Endothelial cell of umbilical vein (primary cell): ENCODE measurements around the gene CNKSR3. TPM values are rescaled to one million over a fixed set of nuclear protein-coding genes. Genes with fewer than 3 reads are reported as not detected.

ENCODE experiments used
- BruUV-seq: library from RNA; stranded (reverse); fragments of 400-500 nt; replicated peaks from 2 replicates; lab custom pipeline; 2021; lab: Mats Ljungman, UMichigan
- CTCF ChIA-PET: fragments of 300-600, 350-600 bp; sonication (Branson Sonifier 250); formaldehyde crosslinking; loops from one replicate; lab custom pipeline; 2021; ENCODE audit warnings: antibody characterized with exemption, inconsistent platforms; lab: Charles Lee
- POLR2A ChIA-PET: fragments of 300-600, 350-600 bp; sonication (Branson Sonifier 250); formaldehyde crosslinking; loops from one replicate; lab custom pipeline; 2021; ENCODE audit warnings: antibody characterized with exemption, inconsistent platforms; lab: Charles Lee
- DNase-seq: peaks from one replicate; pipeline ENCODE4 v3.0.0-alpha.2; 2011; ENCODE audit warnings: low read depth, low spot score
- FAIRE-seq: peaks from 2 replicates; lab custom pipeline; 2011; peaks lifted over from hg19 to GRCh38; lab: Jason Lieb, UNC
- H2AFZ ChIP-seq: 2 replicates; pipeline ENCODE4 v1.6.0; 2012; ENCODE audit warnings: low read depth, low read length, control low read depth, inconsistent platforms
- H3K27ac ChIP-seq: 2 replicates; pipeline ENCODE4 v1.5.1; 2011; ENCODE audit warnings: low read depth, mild to moderate bottlenecking, control low read depth, low read length, moderate library complexity; ENCODE audit not compliant: insufficient read depth
- H3K27me3 ChIP-seq, 2 experiments: 2 replicates each; pipeline versions ENCODE4 v1.6.0 to v1.6.1; 2011; ENCODE audit warnings: low read length in 2 of 2, mixed read lengths in 1 of 2; ENCODE audit not compliant: control insufficient read depth in 2 of 2, insufficient read depth in 2 of 2
- H3K36me3 ChIP-seq, 2 experiments: 2 replicates in 1 of 2; 3 replicates in 1 of 2; pipeline ENCODE4 v1.5.1; 2011; ENCODE audit warnings: low read length in 2 of 2, mild to moderate bottlenecking in 1 of 2, moderate library complexity in 1 of 2; ENCODE audit not compliant: control insufficient read depth in 2 of 2, insufficient read depth in 2 of 2; ENCODE audit errors: extremely low read depth in 1 of 2
- H3K4me1 ChIP-seq: 3 replicates; pipeline ENCODE4 v1.5.1; 2011; ENCODE audit warnings: mild to moderate bottlenecking, low read length; ENCODE audit not compliant: control insufficient read depth, insufficient read depth; ENCODE audit errors: extremely low read depth
- H3K4me2 ChIP-seq: 2 replicates; pipeline ENCODE4 v1.6.1; 2011; ENCODE audit warnings: low read length, control low read depth, mixed read lengths; ENCODE audit not compliant: insufficient read depth
- H3K4me3 ChIP-seq, 3 experiments: fragments of 200-600 bp in 1 of 3; sonication (generic), shearing (Covaris generic) in 1 of 3; replicated peaks in 1 of 3; 2 replicates each; pipeline ENCODE4 v1.5.1; 2011 to 2016; ENCODE audit warnings: control low read depth in 3 of 3, low read length in 3 of 3, mild to moderate bottlenecking in 2 of 3, inconsistent platforms in 1 of 3, low read depth in 1 of 3, moderate library complexity in 1 of 3; ENCODE audit not compliant: insufficient read depth in 1 of 3
- H3K79me2 ChIP-seq: 2 replicates; pipeline ENCODE4 v1.6.0; 2012; ENCODE audit warnings: low read length, inconsistent platforms; ENCODE audit not compliant: control insufficient read depth, insufficient read depth
- H3K9ac ChIP-seq: replicated peaks from 2 replicates; pipeline ENCODE3; 2011; ENCODE audit warnings: low read length, control low read depth; ENCODE audit not compliant: insufficient read depth; ENCODE audit errors: extremely low read depth
- H3K9me1 ChIP-seq: replicated peaks from 3 replicates; pipeline ENCODE4 v1.6.0; 2011; ENCODE audit warnings: mild to moderate bottlenecking, low read length; ENCODE audit not compliant: control insufficient read depth, insufficient read depth; ENCODE audit errors: extremely low read depth
- H3K9me3 ChIP-seq: replicated peaks from 2 replicates; pipeline ENCODE4 v1.5.1; 2012; ENCODE audit warnings: low read length, inconsistent platforms; ENCODE audit not compliant: control insufficient read depth, insufficient read depth
- H4K20me1 ChIP-seq: replicated peaks from 2 replicates; pipeline ENCODE3; 2011; ENCODE audit warnings: mild to moderate bottlenecking, low read length; ENCODE audit not compliant: control insufficient read depth, insufficient read depth; ENCODE audit errors: extremely low read depth
- EZH2 ChIP-seq: IDR thresholded peaks from 2 replicates; pipeline ENCODE4 v1.6.1; 2012; ENCODE audit warnings: borderline replicate concordance, low read depth, mild to moderate bottlenecking, moderate library complexity, low read length, inconsistent platforms; ENCODE audit not compliant: severe bottlenecking
- FOS ChIP-seq: IDR thresholded peaks from 2 replicates; pipeline ENCODE4 v1.6.1; 2011; ENCODE audit warnings: mild to moderate bottlenecking, low read length, moderate library complexity, borderline replicate concordance; ENCODE audit not compliant: insufficient read depth
- GATA2 ChIP-seq: IDR thresholded peaks from 2 replicates; pipeline ENCODE4 v1.7.0; 2011; ENCODE audit warnings: low read depth, mild to moderate bottlenecking, moderate library complexity, mixed read lengths, low read length; ENCODE audit not compliant: insufficient read length, insufficient read depth
- JUN ChIP-seq: IDR thresholded peaks from 2 replicates; pipeline ENCODE4 v1.6.1; 2011; ENCODE audit warnings: borderline replicate concordance, low read depth; ENCODE audit not compliant: insufficient read length, insufficient read depth
- MYC ChIP-seq: IDR thresholded peaks from one replicate; pipeline ENCODE4 v1.6.1; 2011; ENCODE audit warnings: mild to moderate bottlenecking, low read depth, low read length
- POLR2A ChIP-seq: IDR thresholded peaks from 2 replicates; pipeline ENCODE4 v1.6.1; 2012; ENCODE audit warnings: low read depth, mild to moderate bottlenecking, control low read depth, low read length
- POLR2AphosphoS5 ChIP-seq: IDR thresholded peaks from 2 replicates; pipeline ENCODE4 v1.6.1; 2012; ENCODE audit warnings: low read depth, mild to moderate bottlenecking, control low read depth, low read length, moderate library complexity; ENCODE audit not compliant: insufficient read depth
- dilution Hi-C: fragments of 300-500 bp; cut with MboI; formaldehyde crosslinking; loops from one replicate; pipeline ENCODE4 v1.15.0; 2019; ENCODE audit warnings: low sequenced_read_pairs; ENCODE audit not compliant: extremely low pct_ligation_motif_present
- intact Hi-C: fragments of 100-400 bp; cut with micrococcal nuclease; formaldehyde crosslinking; loops from one replicate; pipeline ENCODE4 v1.10.0; 2022
- polyA plus RNA-seq, 4 experiments: library from polyadenylated mRNA; depleted of rRNA in 3 of 4; stranded (reverse) in 3 of 4; unstranded in 1 of 4; fragments of >200 nt; gene quantifications; 2 replicates each; pipeline versions ENCODE4 v1.2.1 to v1.2.3, GENCODE V29; 2011 to 2012; ENCODE audit warnings: missing spikeins in 1 of 4
- total RNA-seq: library from RNA; stranded (reverse); gene quantifications from 2 replicates; pipeline ENCODE4 v1.2.3, GENCODE V29; 2021
- TF ChIP-seq, protein P1 (sequence below): IDR thresholded peaks from 2 replicates; pipeline ENCODE4 v1.6.1; 2011; ENCODE audit not compliant: insufficient read depth, insufficient read length
- TF ChIP-seq, protein P2 (sequence below), 2 donors: IDR thresholded peaks; 1 replicate in 1 of 2; 2 replicates in 1 of 2; pipeline ENCODE4 v1.5.1; 2011; ENCODE audit warnings: low read length in 2 of 2, mild to moderate bottlenecking in 2 of 2, moderate library complexity in 2 of 2, control low read depth in 1 of 2, inconsistent platforms in 1 of 2, low read depth in 1 of 2; ENCODE audit not compliant: insufficient read depth in 1 of 2; ENCODE audit errors: extremely low read depth in 1 of 2

Gene CNKSR3
- total and polyA plus RNA-seq, 2 donors (not counting 3 experiments of a cell fraction or from before 2014, with no cell fraction given): 2.3 to 15.6 TPM

DNA sequence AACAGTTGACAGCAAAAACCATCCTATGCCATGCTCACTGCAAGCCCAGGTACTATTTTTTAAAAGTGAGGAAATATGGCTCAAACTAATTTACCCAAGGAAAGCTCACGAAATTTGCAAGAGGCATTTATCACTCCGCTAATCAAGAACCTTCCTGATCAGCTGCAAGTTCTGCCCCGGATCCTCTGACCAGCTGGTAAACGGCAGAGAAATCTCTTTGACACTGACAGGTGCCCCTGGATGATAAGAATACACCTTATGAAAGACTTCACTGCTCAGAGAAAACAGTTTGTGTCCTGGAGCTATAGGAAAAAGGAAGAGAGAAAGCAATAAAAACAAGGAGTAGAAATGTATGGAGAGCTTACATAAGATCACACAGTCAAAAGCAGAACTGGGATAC lies 6.4 kb downstream of the CNKSR3 start:
- H3K4me1 ChIP-seq: peaks cover 27% of the 10 kb centered on the region
- intact Hi-C loops (no loop called here), dilution Hi-C loops (no loop called here)
- H3K9me3 ChIP-seq: no peaks in the 10 kb centered on the region
- POLR2A ChIA-PET: no interaction called here
- no peak overlapping the region for H3K4me3 ChIP-seq
- no peak overlapping the region for H3K4me2 ChIP-seq
- CTCF ChIA-PET: interaction anchor here (0.7 to 2.7 kb wide), 3 partner anchors 56 to 158 kb away, joined by 3 to 9 read pairs (median 3); no protein-coding TSS in a partner anchor
- no peaks in the 10 kb centered on the region for H3K27me3 ChIP-seq
- H3K79me2 ChIP-seq: peaks cover 2% of the 10 kb centered on the region
- no peaks in the 10 kb centered on the region for H4K20me1 ChIP-seq
- BruUV-seq: no TSS peak
- no peak for DNase-seq
- H3K9ac ChIP-seq: no peak overlapping the region
- no peak for FAIRE-seq
- no peak overlapping the region for H3K27ac ChIP-seq
- no peaks in the 10 kb centered on the region for H3K9me1 ChIP-seq
- no peak for TF ChIP-seq JUN
- no peaks in the 10 kb centered on the region for H3K36me3 ChIP-seq
- no peak overlapping the region for H2AFZ ChIP-seq

DNA sequence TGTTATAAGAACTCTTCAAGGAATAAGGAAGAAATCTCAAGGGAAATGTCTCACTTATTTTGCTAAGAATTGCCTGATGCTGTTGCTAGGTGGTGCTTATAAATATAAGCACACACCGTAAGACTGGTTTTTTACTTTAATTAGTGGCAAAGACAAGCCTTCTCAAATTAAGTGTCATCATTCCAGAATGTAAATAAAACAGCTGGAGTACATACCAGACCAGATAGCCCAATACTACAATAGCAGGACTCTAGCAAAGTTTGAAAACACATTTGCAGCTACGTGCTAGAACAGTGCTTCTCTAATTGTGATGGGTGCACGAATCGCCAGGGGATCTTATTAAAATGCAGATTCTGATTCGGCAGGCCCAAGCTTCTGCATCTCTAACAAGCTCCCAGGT lies 6.8 kb downstream of the CNKSR3 start:
- H3K4me2 ChIP-seq: no peak overlapping the region
- ChIA-PET POLR2A (no interaction called here), CTCF (interaction anchor here (0.7 to 2.7 kb wide), 3 partner anchors 55 to 159 kb away, joined by 3 to 9 read pairs (median 3); no protein-coding TSS in a partner anchor)
- no peaks in the 10 kb centered on the region for H3K79me2 ChIP-seq
- H3K9me3 ChIP-seq: no peaks in the 10 kb centered on the region
- H3K4me3 ChIP-seq: no peak overlapping the region
- H3K4me1 ChIP-seq: peaks cover 25% of the 10 kb centered on the region
- dilution Hi-C loops: no loop called here
- BruUV-seq: no TSS peak
- no peak overlapping the region for H3K9ac ChIP-seq
- no peaks in the 10 kb centered on the region for H3K9me1 ChIP-seq
- intact Hi-C loops: no loop called here
- no peak overlapping the region for H2AFZ ChIP-seq
- FAIRE-seq (no peak), DNase-seq (no peak)
- H4K20me1 ChIP-seq: no peaks in the 10 kb centered on the region
- no peaks in the 10 kb centered on the region for H3K36me3 ChIP-seq
- no peak for TF ChIP-seq POLR2A
- TF ChIP-seq MYC: no peak
- no peak for TF ChIP-seq GATA2
- no peak for TF ChIP-seq POLR2AphosphoS5
- TF ChIP-seq JUN: no peak
- TF ChIP-seq, protein P1, sequence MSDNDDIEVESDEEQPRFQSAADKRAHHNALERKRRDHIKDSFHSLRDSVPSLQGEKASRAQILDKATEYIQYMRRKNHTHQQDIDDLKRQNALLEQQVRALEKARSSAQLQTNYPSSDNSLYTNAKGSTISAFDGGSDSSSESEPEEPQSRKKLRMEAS: no peak
- TF ChIP-seq, protein P2, sequence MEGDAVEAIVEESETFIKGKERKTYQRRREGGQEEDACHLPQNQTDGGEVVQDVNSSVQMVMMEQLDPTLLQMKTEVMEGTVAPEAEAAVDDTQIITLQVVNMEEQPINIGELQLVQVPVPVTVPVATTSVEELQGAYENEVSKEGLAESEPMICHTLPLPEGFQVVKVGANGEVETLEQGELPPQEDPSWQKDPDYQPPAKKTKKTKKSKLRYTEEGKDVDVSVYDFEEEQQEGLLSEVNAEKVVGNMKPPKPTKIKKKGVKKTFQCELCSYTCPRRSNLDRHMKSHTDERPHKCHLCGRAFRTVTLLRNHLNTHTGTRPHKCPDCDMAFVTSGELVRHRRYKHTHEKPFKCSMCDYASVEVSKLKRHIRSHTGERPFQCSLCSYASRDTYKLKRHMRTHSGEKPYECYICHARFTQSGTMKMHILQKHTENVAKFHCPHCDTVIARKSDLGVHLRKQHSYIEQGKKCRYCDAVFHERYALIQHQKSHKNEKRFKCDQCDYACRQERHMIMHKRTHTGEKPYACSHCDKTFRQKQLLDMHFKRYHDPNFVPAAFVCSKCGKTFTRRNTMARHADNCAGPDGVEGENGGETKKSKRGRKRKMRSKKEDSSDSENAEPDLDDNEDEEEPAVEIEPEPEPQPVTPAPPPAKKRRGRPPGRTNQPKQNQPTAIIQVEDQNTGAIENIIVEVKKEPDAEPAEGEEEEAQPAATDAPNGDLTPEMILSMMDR (IDR thresholded peaks at IDR 0.05; ENCODE audit: extremely low read depth in 1 of 2, insufficient read depth in 1 of 2, low read depth in 1 of 2, low read length in 2 of 2): no peak
- no peak for TF ChIP-seq EZH2
- no peak for TF ChIP-seq FOS
- H3K27ac ChIP-seq: no peak overlapping the region
- no peaks in the 10 kb centered on the region for H3K27me3 ChIP-seq
